NK-92 (cell line): ENCODE results near the gene KCTD18.

Source experiments
- DNase-seq: peaks from one replicate; lab custom pipeline; 2025; ENCODE audit not compliant: unreplicated experiment; lab: John Stamatoyannopoulos, UW

KCTD18 gene

DNA sequence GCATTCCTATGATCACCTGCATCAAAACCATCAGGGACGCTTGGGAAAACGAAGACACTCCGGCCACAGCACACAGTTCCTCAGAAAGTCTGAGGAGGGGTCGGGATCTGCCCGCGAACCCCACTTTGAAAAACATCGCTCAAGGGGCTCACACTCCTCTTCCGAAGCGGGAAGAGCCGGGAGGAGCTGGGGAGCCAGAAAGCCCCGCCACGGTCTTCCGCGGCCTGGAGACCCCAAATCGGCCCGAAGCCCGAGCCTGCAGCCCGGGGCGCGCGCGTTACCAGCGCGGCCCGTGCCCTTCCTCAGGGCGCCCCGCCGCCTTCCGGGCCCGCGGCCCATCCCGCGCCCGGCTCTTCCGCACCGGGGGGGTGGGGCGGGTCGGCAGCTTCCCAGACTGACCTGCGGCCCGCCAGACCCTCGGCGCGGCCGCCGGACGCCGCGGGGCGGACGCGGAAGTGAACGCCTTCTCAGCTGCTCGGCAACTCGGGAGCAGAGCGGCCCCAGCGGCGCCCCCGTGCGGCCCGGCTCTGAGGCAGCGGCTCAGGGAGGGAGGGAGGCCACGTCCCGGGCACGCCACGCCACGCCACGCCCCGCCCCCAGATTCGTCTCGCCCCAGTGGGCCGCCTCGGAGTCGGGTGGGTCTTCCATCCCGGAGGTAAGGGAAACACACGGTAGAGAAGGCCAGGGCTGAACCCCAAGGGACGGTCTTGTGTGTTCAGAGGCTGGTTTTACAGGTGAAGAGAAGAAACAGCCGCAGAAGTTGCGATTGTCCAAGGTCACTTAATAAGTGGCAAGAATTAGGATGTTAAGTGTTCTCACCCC lies at the start of gene KCTD18:
Gene KCTD18 (minus strand): TSS at position 457 of the 822 bp plus-strand sequence. CDS start 3,052 bp downstream, outside the sequence.
- DNase-seq: peak; percentile 11

DNA sequence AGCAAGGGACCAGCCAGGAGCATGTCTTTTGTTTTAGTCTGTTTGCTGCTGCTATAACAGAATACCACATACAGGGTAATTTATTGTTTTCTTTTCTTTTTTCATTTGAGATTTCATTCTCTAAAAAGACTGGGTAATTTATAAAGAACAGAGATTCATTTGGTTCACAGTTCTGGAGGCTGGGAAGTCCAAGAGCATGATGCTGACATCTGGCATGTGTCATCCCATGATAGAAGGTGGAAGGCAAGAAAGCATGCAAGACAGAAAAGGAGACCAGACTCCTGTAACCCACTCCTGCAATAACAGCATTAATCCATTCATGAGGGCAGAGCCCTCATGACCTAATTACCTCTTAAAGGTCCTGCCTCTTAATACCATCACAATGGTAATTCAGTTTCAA lies 30.9 kb upstream of the KCTD18 start:
- DNase-seq: no peak

DNA sequence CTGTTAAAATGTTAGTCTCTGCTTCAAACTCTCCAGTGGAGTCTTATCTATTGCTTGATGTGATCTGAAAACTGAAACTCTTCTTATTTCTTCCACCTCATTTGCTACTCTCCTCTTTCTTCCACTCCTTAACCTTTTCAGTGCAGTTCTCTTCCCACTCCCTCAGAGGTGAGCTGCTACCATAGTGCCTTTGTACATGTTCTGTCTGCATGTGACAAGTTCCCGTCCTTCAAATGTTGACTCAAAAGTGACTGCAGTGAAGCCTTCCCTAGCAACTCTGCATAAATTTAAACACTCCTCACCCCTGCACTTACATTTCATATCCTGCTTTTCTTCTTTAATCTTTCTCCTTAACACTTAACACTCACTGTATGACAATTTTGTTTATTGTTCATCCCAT lies 28.3 kb upstream of the KCTD18 start:
- no peak for DNase-seq

DNA sequence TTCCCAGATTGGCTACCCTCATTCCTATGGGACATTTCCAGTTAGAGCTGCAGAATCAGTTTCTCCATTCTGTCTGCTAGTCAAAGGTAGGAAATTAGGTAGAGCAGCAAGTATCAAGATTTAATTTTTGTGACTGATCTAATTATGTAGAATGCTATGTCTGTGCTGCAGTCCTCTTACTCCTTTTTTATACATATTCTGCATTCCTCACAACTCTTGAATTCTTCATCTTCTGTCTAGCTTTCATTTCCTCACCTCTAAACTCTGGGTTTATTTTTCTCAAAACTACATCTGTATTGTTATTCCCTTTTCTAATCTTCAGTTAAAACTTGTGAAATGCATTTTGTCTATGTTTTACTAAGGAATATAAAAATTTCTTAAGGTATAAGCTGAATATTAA lies 24.7 kb upstream of the KCTD18 start:
- no peak for DNase-seq

DNA sequence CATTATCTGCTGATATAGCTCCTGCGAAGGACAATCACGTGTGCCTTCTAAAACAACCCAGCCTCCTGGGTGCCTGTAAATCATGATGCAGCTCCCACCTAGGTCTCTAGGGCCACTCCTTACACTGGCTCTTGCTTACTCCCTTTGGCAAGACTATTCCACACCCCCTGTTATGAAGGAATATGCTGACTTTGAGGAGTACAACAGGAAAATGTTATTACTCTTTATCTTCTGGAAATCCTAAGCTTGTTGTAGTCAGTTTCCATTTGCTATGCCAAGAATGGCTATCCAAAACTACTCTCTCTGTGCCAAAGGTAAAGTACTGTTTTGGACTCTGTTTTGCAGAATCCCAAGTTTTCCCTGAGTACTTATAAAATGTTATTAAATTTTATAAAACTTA lies 23.9 kb upstream of the KCTD18 start:
- DNase-seq: no peak

DNA sequence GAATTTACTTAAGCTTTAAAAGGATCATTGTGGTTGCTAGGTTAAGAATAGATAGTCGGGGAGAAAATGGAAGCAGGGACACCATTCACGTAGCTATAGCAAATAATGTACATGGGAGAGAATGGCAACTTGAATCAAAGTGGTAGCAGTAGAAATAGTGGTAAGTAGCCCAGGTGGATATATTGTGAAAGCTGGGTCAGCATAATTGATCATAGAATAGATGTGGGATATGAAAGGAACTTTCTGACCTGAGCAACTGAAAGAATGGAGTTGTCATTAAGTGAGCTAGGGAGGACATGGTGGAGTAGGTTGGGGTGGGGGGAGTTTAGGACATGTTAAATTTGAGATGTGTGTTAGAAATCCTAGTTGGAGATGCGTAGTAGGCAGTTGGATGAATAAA lies 18.4 kb upstream of the KCTD18 start:
- DNase-seq: no peak

DNA sequence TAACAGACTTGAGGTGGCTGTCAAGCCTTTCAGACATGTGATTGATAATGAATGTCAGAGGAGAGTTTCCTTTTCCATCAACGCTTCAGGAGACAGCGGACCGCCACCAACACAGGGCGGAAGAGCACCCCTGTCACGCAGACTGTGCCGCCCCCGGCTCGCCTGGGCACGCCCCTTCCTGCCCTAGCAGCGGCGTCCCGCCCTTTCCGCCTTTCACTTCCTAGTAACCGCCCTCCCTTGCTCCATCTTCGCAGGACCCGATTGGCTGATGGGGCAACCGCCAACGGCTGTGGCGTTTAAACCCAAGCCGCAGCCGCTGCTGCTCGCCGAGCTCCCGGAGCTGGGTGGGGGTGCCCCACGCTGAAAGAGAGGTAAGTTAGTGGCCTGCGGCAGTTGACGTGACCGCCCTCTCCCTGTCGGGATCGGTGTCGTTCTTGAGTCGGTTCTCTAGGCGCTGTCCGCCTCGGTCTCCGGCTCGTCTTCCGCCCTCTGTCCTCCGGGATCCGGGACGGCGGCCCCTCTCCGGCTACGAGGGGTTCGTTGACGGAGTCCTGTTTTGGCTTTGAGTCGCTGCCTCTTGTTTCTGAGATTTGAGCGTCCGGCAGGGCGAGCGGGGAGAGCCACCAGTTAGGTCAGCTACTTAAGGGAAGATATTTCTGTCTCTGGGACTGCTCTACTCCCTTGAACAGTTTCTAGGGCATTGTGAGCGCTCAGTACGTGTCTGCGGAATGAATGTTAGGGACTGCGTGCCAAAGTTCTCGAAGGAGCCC lies 16.2 kb upstream of the KCTD18 start, which contains the start of gene SGO2:
Gene SGO2 (plus strand): TSS at position 326 of the 770 bp plus-strand sequence. CDS start 6,769 bp downstream, outside the sequence.
- DNase-seq: peak; percentile 69

DNA sequence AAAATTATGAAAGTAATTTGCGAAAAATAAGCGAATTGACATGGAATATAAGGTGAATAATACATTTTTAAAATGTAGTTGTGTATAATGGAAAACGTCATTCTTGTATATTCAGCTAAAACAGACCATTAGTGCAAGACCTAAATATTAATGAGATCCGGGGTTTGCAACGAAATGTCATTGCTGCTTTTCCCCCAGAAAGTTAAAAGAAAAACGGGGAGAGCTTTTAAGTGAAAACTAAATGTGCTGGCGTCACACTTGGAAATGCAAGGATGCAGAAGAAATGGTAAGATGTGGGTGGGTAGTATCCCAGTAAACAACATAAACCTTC lies 15.6 kb upstream of the KCTD18 start:
- no peak for DNase-seq

DNA sequence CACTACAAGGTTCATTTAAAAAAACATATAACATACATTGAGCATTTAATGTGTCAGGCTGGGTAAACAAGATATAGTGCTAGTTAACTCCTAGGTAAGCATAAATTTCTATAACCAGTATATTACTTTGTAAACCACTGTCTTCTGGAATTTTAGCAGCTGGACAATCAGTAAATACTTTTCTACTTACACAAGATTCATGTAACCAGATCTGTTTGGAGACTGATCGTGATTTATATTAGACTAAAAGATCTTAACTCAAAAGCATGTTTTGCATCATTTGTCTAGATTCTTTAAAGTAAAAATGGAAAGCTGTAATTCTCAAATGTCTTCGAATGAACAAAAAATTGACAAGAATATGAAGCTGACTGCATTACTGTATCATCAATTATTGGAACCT lies 15.2 kb upstream of the KCTD18 start:
- no peak for DNase-seq

DNA sequence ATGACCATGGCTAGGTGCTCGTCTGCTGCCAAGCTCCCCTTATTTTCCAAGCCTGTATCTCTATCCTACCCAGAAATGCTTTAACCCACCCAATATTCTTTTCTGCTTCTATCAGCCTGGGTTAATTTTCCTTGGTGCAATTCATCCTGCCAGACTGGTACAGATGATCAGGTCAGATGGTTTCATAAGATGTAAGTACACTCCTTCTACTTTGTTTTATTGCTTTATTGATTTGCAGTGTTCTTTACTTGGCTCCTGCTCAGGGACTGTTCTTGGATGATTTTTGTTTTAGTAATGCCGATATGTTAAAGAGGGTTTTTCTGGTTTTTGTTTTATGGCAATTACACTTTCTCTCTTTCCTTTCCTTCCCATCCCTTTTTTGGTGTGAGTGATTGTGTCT lies 13.7 kb upstream of the KCTD18 start:
- DNase-seq: no peak

DNA sequence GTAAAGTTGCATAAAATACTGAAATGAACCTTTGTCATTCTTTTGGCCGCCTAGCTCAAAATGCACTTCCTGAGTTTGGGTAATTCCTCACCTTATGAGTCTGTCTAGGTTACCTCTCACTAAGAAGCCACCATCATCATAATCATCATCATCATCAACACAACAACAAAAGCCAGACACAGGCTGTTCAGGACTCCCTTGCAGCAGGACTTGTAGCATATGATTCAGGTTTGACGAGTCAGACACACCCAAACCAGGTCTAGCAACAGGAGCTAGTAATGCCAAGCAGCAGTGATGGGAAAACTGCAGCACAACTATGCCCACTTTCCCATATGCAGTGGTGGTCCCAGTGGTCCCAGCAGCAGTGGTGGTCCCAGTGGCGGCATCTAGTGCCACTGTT lies 13.3 kb upstream of the KCTD18 start:
- no peak for DNase-seq

DNA sequence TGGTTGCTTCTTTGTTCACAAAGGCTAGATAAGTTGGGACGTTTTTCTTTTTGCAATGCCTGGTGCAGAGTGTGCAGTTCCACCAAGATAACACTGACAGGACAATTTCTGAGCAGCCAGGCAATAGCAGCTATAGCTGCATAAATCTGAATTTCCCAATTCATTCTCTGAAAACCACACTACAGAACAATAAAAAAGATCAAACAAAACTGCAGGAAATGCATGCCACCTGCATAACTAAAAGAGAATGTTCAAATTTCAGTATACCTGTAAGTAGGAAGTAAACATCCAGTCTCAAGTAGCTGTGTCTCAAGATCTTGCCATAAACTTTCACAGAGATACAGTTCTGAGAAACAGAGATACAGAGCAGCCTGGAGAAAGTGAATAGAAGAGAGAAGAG lies 5.3 kb upstream of the KCTD18 start:
- no peak for DNase-seq

DNA sequence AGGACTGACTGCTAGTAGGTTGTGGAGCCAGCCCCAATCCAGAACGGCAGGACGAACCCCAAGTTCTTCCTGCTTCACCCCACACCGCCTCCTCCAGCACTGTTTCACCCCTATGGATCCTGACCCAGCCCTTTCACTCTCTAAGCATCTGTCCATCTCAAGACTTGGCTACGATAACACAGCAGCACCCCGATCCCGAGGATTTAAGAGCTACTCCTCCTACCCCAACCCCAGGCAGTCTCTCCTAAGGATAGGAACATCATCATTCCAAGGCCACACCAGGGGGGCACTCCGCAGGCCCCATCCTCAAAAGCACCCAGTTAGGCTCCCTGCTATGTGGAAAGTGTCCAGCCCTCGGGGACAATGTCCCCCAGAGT lies 645 bp downstream of the KCTD18 start:
- DNase-seq: no peak

DNA sequence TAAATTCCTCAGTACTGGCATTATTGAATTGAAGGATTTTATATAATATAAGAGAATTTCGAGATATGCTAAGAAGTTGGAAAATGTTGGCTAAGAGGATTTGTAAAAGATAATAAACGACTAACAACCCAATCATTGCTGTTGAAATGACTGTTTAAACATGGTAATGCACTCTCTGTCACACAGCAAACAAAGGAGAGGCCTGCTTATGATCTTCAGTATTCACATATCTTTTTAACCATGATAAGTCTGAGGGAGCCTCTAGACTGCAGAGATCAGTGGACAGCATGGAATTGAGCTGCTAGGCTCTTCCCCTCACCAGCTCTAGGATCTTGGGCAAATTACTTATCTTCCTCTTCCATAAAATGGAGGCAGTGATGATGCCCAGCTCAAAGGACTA lies 2.7 kb downstream of the KCTD18 start:
- DNase-seq: no peak

DNA sequence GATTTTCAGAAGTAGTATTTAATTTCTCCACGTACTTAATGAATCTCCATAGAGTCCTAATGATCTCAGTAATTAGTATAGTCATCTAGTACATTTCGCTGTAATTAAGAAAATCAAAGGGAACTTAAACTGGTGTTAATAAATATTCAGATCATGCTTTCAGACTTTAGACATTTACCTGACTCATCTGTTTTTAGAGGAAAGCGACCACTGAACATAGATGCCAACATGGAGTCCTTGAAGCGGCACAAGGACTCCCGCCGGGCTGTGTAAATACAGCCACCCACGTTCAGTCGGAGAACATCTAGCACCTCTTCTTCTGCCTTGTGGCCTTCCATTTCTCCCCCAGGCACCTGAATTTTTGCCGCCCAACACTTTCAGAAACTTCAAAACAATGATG lies 3.2 kb downstream of the KCTD18 start:
- DNase-seq: no peak

DNA sequence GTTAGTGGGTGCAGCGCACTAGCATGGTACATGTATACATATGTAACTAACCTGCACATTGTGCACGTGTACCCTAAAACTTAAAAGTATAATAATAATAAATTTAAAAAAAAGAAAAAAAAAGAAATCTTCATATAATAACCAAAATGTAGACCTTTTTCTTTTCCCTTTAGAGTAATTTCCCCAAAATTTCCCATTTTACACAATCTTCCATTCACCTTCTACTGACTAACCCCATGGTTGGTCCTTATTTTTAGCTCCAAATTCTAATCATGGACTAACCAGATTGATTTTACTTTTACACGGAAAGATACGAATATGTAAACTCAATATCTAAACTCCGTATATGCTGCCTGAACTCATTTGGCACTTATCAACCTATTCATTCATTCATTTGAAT lies 7.7 kb downstream of the KCTD18 start:
- no peak for DNase-seq

DNA sequence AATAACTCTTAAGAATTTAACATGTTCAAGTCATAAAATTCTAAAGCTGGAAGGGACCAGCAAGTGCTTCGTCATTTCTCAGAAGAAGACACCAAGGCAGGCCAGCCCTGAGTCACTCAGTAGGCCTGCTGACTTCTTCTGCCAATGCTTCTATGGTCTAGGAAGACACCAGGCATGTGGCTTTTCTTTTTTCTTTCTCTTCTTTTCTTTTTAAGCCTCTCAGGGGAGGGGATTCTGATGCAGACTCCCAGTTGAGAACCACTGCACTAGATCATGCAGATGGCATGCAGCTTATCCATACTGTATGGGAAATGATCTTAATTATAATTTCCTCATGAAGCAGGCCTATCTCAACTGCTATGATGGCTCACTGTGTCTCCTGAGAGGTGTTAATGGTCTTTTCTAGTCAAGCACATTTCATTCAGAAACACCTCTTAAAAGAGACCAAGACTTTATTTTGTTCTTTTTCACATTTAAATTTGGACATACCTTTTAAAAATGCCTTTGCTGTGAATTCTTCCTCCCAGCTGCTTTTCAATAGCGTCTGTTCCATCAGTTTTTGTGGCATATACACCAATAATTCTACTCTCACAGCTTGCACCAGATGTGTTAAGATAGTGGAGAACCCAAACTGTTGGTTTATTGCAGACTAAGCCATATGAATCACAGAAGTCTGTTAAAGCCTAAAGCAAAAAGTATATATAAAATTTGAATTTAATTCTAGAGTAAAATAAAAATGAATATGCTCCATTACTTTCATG lies 11.3 kb downstream of the KCTD18 start:
- DNase-seq: no peak

DNA sequence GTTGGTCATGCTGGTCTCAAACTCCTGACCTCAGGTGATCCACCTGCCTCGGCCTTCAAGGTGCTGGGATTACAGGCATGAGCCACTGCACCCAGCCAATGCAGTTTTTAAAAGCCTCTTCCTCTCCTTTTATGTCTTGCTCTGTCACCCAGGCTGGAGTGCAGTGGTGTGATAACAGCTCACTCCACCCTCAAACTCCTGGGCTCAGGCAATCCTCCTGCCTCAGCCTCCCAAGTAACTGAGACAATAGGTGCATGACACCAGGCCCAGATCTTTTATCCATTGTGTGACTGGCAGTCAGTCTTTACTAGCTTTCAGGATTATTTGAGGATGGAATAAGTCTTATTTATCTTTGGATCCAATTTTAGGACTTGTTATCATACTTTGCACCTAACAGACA lies 13.2 kb downstream of the KCTD18 start:
- DNase-seq: no peak

DNA sequence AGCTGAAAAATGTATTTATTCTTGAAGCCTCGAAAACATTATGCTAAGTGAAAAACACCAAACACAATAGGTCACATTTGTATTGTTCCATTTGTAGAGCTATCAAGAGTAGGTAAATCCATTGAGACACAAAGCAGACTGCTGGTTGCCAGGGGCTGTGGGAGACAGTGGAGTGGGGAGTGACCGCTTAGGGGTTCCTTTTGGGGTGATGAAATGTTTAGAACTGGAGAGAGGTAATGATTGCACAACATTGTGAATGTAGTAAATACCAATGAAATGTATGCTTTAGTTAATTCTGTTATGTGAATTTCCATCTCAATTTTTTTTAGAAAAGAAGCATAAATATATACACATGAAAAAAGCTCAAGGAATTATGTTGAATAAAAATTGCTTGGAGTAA lies 15.8 kb downstream of the KCTD18 start:
- DNase-seq: no peak

DNA sequence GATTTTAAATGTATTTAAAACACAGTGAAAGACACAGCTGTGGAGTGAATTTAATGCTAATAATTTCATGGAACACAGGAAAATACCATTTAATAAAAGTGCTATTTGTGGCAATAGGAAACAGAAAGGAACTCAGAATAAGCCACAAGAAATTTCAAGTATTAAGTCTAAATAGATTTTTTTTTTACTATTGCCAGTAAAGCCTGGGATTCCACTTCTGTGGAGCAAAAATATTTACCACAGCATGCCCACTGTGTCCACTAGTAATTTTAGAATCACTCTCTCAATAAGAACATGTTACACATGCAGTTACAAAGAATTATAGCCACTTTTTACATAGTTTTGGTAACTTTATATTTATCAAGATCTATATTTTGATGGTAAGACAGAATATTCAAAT lies 17.2 kb downstream of the KCTD18 start:
- no peak for DNase-seq

DNA sequence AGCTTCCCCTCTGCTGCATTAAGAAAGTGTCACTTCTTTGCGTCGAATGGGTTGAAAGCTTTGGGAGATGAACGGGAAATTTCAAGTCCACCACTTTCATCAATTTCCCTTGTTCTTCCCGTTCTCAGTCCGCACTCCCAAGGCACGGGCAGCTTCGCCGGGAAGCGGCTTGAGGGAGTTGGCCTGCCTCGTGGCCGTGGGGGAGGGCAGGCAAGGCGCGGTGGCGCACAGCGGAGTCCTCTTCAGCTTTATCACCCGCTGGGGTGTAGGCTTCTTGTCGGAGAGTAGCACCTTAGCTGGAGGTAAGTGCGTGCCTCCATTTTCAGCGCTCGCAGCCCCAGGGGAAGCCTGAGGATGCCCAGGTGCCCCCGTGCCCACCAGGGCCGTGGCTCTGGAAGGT lies 19.9 kb downstream of the KCTD18 start:
- no peak for DNase-seq

DNA sequence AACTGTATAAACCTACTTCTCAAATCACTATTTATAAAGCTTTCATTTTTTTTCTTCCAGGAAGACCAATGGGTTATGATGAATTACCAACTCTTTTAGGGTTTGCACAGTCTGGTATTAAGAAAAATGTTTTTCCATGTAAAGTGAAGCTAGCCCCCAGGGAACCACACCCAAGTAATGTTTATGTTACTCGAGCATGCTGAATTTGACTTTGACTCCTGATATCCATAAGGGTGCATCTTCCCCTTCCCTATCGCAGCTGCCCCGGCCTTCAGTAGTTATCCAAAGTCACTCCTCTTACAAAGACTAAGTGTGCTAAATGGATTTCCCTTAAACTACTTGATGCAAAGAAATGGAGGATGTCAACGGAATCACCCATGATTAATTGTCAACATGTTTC lies 21.7 kb downstream of the KCTD18 start:
- no peak for DNase-seq
